ENCODE data around the gene ZNF564.

The ZNF564 gene

DNA sequence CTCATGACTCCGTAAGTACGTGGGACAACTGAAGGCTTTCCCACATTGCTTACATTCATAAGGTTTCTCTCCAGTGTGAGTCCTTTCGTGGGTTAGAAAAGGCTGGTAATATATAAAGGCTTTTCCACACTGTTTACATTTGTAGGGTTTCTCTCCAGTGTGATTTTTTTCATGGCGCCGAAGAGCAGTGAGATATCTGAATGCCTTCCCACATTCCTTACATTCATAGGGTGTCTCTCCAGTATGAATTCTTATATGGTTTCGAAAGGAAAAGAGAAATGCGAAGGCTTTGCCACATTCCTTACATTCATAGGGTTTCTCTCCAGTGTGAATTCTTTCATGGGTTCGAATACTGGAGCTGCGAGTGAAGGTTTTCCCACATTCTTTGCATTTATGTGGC lies 29.8 kb upstream of the ZNF564 start:
- no peak overlapping the region for H3K23ac ChIP-seq (ENCODE audit: low read length)
- WGBS (ENCODE audit: extremely low coverage, insufficient coverage, insufficient read length): no CpG with 5 or more reads among the region's 9 CpGs

DNA sequence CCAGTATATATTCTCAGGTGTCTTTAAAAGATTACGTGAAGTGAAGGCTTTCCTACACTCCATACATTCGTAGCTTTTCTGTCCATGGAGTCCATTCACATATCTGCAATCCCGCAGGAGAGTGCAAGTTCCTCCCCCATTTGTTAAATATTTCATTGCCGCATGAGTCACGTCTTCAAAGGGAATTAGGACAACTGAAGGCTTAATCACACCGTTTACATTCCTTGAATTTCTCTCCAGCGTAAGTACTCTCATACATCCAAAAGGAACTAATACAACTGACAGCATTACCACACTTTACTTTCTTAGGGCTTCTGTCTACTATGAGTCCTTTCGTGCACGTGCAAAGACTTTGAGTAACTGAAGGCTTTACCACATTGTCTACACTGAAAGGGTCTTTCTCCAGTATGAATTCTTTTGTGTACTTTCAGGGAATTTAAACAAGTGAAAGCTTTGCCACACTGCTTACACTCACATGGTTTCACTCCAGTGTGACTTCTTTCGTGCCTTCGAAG lies 29.0 kb upstream of the ZNF564 start:
- H3K9ac ChIP-seq (ENCODE audit: low read length): no peak overlapping the region
- no peak overlapping the region for H3K23ac ChIP-seq (ENCODE audit: low read length)
- H3K27ac ChIP-seq (ENCODE audit: low read depth, low read length): no peak overlapping the region
- H2BK5ac ChIP-seq (ENCODE audit: low read depth, low read length, poor library complexity): no peak overlapping the region
- no CpG with 5 or more reads among the region's 11 CpGs for WGBS (ENCODE audit: extremely low coverage, insufficient coverage, insufficient read length)
- DNase-seq: peak; percentile 80 to 97
- no peaks in the 10 kb centered on the region for H3K4me1 ChIP-seq (ENCODE audit: control insufficient read depth in 1 of 2, insufficient read depth in 2 of 2, low read length in 2 of 2)
- H3K4me3 ChIP-seq (ENCODE audit: low read depth, low read length): no peak overlapping the region
- H3K27me3 ChIP-seq (ENCODE audit: insufficient read depth, low read length): no peaks in the 10 kb centered on the region
- no peak overlapping the region for H3K4ac ChIP-seq (ENCODE audit: low read depth, low read length)
- H3K14ac ChIP-seq (ENCODE audit: low read length): no peak overlapping the region
- no peak overlapping the region for H3K4me2 ChIP-seq (ENCODE audit: low read length)
- H3K9me3 ChIP-seq (ENCODE audit: insufficient read depth, low read depth, low read length): peaks cover 8% of the 10 kb centered on the region
- no peak overlapping the region for H3K18ac ChIP-seq (ENCODE audit: low read length)
- no peak overlapping the region for H4K12ac ChIP-seq (ENCODE audit: low read depth, low read length)
- no peaks in the 10 kb centered on the region for H3K79me1 ChIP-seq (ENCODE audit: low read length)
- no peaks in the 10 kb centered on the region for H3K79me2 ChIP-seq (ENCODE audit: control insufficient read depth, insufficient read depth, low read length, poor library complexity)
- H4K8ac ChIP-seq (ENCODE audit: low read depth, low read length): no peak overlapping the region
- H2BK120ac ChIP-seq (ENCODE audit: insufficient read depth, low read length, poor library complexity): no peak overlapping the region
- H4K91ac ChIP-seq (ENCODE audit: low read depth, low read length): no peak overlapping the region
- H3K36me3 ChIP-seq (ENCODE audit: control insufficient read depth in 1 of 2, insufficient read depth in 2 of 2, low read length in 2 of 2): peaks cover 29 to 40% of the 10 kb centered on the region in 2 experiments
- H2AFZ ChIP-seq (ENCODE audit: insufficient read depth, low read length, poor library complexity): no peak overlapping the region
- no peak overlapping the region for H2BK12ac ChIP-seq (ENCODE audit: low read length)
- H2AK5ac ChIP-seq (ENCODE audit: low read length): no peak overlapping the region

More for the DNA sequence above, 29.8 kb upstream of the ZNF564 start:
- no peak overlapping the region for H3K4me2 ChIP-seq (ENCODE audit: low read length)
- no peak overlapping the region for H2AFZ ChIP-seq (ENCODE audit: insufficient read depth, low read length, poor library complexity)
- H3K9me3 ChIP-seq (ENCODE audit: insufficient read depth, low read depth, low read length): peaks cover 8% of the 10 kb centered on the region
- H3K4me3 ChIP-seq (ENCODE audit: low read depth, low read length): no peak overlapping the region
- H4K91ac ChIP-seq (ENCODE audit: low read depth, low read length): no peak overlapping the region
- H4K8ac ChIP-seq (ENCODE audit: low read depth, low read length): no peak overlapping the region
- peaks cover 27 to 40% of the 10 kb centered on the region in 2 experiments for H3K36me3 ChIP-seq (ENCODE audit: control insufficient read depth in 1 of 2, insufficient read depth in 2 of 2, low read length in 2 of 2)
- H2BK120ac ChIP-seq (ENCODE audit: insufficient read depth, low read length, poor library complexity): no peak overlapping the region
- no peak overlapping the region for H3K27ac ChIP-seq (ENCODE audit: low read depth, low read length)
- no peak for DNase-seq
- H3K4me1 ChIP-seq (ENCODE audit: control insufficient read depth in 1 of 2, insufficient read depth in 2 of 2, low read length in 2 of 2): no peaks in the 10 kb centered on the region
- H3K27me3 ChIP-seq (ENCODE audit: insufficient read depth, low read length): no peaks in the 10 kb centered on the region
- no peak overlapping the region for H3K4ac ChIP-seq (ENCODE audit: low read depth, low read length)
- H2AK5ac ChIP-seq (ENCODE audit: low read length): no peak overlapping the region
- H3K79me1 ChIP-seq (ENCODE audit: low read length): no peaks in the 10 kb centered on the region
- no peak overlapping the region for H4K12ac ChIP-seq (ENCODE audit: low read depth, low read length)
- no peak overlapping the region for H2BK5ac ChIP-seq (ENCODE audit: low read depth, low read length, poor library complexity)
- no peak overlapping the region for H3K14ac ChIP-seq (ENCODE audit: low read length)
- H3K79me2 ChIP-seq (ENCODE audit: control insufficient read depth, insufficient read depth, low read length, poor library complexity): no peaks in the 10 kb centered on the region
- no peak overlapping the region for H3K18ac ChIP-seq (ENCODE audit: low read length)
- H3K9ac ChIP-seq (ENCODE audit: low read length): no peak overlapping the region
- H2BK12ac ChIP-seq (ENCODE audit: low read length): no peak overlapping the region

DNA sequence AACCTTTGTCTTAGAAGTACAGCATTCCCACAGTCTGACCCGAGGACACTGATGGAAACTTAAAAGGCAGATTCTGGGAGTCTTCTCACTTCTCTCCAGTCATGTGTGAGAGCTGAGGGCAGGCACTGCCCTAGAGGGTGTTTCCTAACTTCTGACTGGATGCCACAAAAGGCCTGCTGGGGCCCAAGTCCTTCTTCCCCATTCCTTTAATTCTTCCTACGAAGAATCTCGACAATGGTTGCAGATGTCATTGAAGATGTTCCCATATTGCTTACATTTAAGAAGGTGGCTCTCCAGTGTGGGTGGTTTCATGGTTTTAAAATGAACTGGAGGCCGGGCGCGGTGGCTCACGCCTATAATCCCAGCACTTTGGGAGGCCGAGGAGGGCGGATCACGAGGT lies 27.4 kb upstream of the ZNF564 start:
- Histone ChIP-seq H3K4me3 (ENCODE audit: low read depth, low read length) (no peak overlapping the region), H3K23ac (ENCODE audit: low read length) (no peak overlapping the region)
- WGBS (ENCODE audit: extremely low coverage, insufficient coverage, insufficient read length): no CpG with 5 or more reads among the region's 10 CpGs

DNA sequence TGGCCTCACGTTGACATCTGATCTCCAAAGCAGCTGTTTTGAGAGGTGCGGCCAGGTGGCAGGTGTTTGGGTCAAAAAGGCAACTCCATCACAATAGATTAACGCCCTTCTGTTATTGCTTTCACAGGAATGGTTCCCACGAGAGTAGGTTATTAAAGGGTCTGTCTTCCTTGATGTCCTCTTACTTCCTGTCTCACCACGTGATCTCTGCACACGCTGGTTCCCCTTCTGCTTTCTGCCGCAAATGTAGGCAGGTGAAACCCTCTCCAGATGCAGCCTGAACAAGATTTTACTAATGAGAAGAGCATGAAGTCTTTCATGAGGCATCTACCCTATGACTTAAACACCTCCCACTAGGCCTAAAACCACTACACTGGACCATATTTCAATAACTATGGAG lies 22.8 kb upstream of the ZNF564 start:
- Histone ChIP-seq H3K4me1 (ENCODE audit: control insufficient read depth in 1 of 2, insufficient read depth in 2 of 2, low read length in 2 of 2) (no peaks in the 10 kb centered on the region), H3K27ac (ENCODE audit: low read depth, low read length) (no peak overlapping the region), H4K8ac (ENCODE audit: low read depth, low read length) (no peak overlapping the region), H2AFZ (ENCODE audit: insufficient read depth, low read length, poor library complexity) (no peak overlapping the region), H3K27me3 (ENCODE audit: insufficient read depth, low read length) (no peaks in the 10 kb centered on the region), H3K4ac (ENCODE audit: low read depth, low read length) (no peak overlapping the region), H3K4me3 (ENCODE audit: low read depth, low read length) (no peak overlapping the region), H2BK12ac (ENCODE audit: low read length) (no peak overlapping the region), H4K91ac (ENCODE audit: low read depth, low read length) (no peak overlapping the region), H3K9ac (ENCODE audit: low read length) (no peak overlapping the region), H3K23ac (ENCODE audit: low read length) (no peak overlapping the region), H3K14ac (ENCODE audit: low read length) (no peak overlapping the region), H2AK5ac (ENCODE audit: low read length) (no peak overlapping the region), H2BK5ac (ENCODE audit: low read depth, low read length, poor library complexity) (no peak overlapping the region), H3K79me2 (ENCODE audit: control insufficient read depth, insufficient read depth, low read length, poor library complexity) (no peaks in the 10 kb centered on the region), H3K79me1 (ENCODE audit: low read length) (no peaks in the 10 kb centered on the region), H3K4me2 (ENCODE audit: low read length) (no peak overlapping the region), H4K12ac (ENCODE audit: low read depth, low read length) (no peak overlapping the region), H3K18ac (ENCODE audit: low read length) (no peak overlapping the region), H3K36me3 (ENCODE audit: control insufficient read depth in 1 of 2, insufficient read depth in 2 of 2, low read length in 2 of 2) (peaks cover 13% of the 10 kb centered on the region in 2 experiments), H2BK120ac (ENCODE audit: insufficient read depth, low read length, poor library complexity) (no peak overlapping the region), H3K9me3 (ENCODE audit: insufficient read depth, low read depth, low read length) (peaks cover 1% of the 10 kb centered on the region)
- no CpG with 5 or more reads among the region's 7 CpGs for WGBS (ENCODE audit: extremely low coverage, insufficient coverage, insufficient read length)
- no peak for DNase-seq

More for the DNA sequence above, 27.4 kb upstream of the ZNF564 start:
- H4K91ac ChIP-seq (ENCODE audit: low read depth, low read length): no peak overlapping the region
- no peak overlapping the region for H3K18ac ChIP-seq (ENCODE audit: low read length)
- H3K36me3 ChIP-seq (ENCODE audit: control insufficient read depth in 1 of 2, insufficient read depth in 2 of 2, low read length in 2 of 2): peaks cover 29 to 40% of the 10 kb centered on the region in 2 experiments
- H3K4me1 ChIP-seq (ENCODE audit: control insufficient read depth in 1 of 2, insufficient read depth in 2 of 2, low read length in 2 of 2): no peaks in the 10 kb centered on the region
- no peak overlapping the region for H2BK5ac ChIP-seq (ENCODE audit: low read depth, low read length, poor library complexity)
- no peak overlapping the region for H2AFZ ChIP-seq (ENCODE audit: insufficient read depth, low read length, poor library complexity)
- no peaks in the 10 kb centered on the region for H3K79me1 ChIP-seq (ENCODE audit: low read length)
- H3K4me2 ChIP-seq (ENCODE audit: low read length): no peak overlapping the region
- H2AK5ac ChIP-seq (ENCODE audit: low read length): no peak overlapping the region
- peaks cover 8% of the 10 kb centered on the region for H3K9me3 ChIP-seq (ENCODE audit: insufficient read depth, low read depth, low read length)
- H4K12ac ChIP-seq (ENCODE audit: low read depth, low read length): no peak overlapping the region
- no peak overlapping the region for H3K9ac ChIP-seq (ENCODE audit: low read length)
- no peak overlapping the region for H3K27ac ChIP-seq (ENCODE audit: low read depth, low read length)
- no peak overlapping the region for H4K8ac ChIP-seq (ENCODE audit: low read depth, low read length)
- no peak overlapping the region for H2BK120ac ChIP-seq (ENCODE audit: insufficient read depth, low read length, poor library complexity)
- peak; percentile 87 to 93 for DNase-seq
- no peaks in the 10 kb centered on the region for H3K27me3 ChIP-seq (ENCODE audit: insufficient read depth, low read length)
- no peaks in the 10 kb centered on the region for H3K79me2 ChIP-seq (ENCODE audit: control insufficient read depth, insufficient read depth, low read length, poor library complexity)
- H3K14ac ChIP-seq (ENCODE audit: low read length): no peak overlapping the region
- H3K4ac ChIP-seq (ENCODE audit: low read depth, low read length): no peak overlapping the region
- H2BK12ac ChIP-seq (ENCODE audit: low read length): no peak overlapping the region
